Measurements from ENCODE around the gene WDR62. TPM values are rescaled to one million over a fixed set of nuclear protein-coding genes. Genes with fewer than 3 reads are reported as not detected.

WDR62 gene
- total and polyA plus RNA-seq, 4 experiments from 2014 or later = 0.08 to 1.7 (median 1.3) TPM; not detected in 1

DNA sequence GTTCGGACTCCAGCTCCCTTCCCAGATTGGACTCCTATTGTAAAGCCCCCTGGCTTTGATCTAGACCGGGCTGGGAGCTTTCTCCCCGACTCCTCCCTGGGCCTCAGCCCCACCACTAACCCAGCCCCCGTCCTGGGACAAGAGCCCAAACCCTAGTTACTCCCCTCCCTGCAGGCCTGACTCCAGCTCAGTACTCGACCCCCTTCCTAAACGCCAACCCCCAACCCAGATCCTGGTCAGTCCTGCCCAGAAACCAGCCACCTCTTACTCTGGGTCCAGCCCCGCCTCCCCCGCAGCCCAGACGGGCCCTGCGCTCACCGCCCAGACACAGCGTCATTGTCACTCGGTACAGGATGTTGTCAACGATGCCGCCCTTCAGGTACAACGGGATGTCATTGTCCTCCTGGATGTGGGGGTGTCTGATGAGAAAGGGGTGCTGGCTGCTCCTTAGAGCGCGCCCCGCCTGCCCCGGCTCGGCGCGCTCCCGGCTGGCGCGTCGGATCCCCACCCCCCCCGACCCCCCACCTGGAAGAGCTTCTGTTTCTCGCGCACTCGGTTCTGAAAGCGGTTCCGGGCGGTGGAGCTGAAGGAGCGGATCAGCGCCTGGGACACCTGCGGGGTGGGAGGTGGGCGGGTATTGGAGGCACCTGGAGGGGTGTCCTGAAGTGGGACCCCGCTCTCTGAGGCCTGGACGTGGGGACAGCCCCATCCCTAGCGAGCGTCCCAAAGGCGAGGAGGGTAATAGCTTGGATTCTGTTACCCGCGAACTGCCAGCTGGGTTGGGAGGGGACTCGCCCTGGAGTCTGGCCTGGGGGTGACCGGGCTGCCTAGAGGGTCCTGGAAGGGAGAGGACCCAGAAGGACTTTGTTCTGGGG is 96.7 kb downstream of the WDR62 start:
- POLR2A ChIA-PET (ENCODE audit: partially characterized antibody) = interaction anchor here (0.8 kb wide), 1 partner anchor 23 kb away, joined by 3 read pairs; no protein-coding TSS in a partner anchor
- H3K9me3 Mint-ChIP-seq = no peaks in the 10 kb centered on the region
- peaks cover 0 to 8% (median 5%) of the 10 kb centered on the region in 4 donors for H3K4me1 Mint-ChIP-seq
- DNase-seq = no peak
- Histone ChIP-seq H3K36me3 (ENCODE audit: insufficient read depth, low read length) (peaks cover 41% of the 10 kb centered on the region), H3K9me3 (ENCODE audit: control insufficient read depth in 1 of 2, low read length in 2 of 2) (no peaks in the 10 kb centered on the region), H3K4me3 (ENCODE audit: low read length in 2 of 2) (no peak overlapping the region), H3K4me1 (ENCODE audit: insufficient read depth, low read length) (no peaks in the 10 kb centered on the region), H3K27me3 (ENCODE audit: insufficient read depth, low read length) (no peaks in the 10 kb centered on the region), H3K27ac (ENCODE audit: low read depth, low read length) (no peak overlapping the region)
- H3K27me3 Mint-ChIP-seq = no peaks in the 10 kb centered on the region
- no peak overlapping the region for H3K4me3 Mint-ChIP-seq
- CTCF ChIA-PET (ENCODE audit: partially characterized antibody) = interaction anchor here (1.1 to 1.2 kb wide), 2 partner anchors 18 to 24 kb away, joined by 3 to 4 read pairs; no protein-coding TSS in a partner anchor
- no peak overlapping the region for H3K27ac Mint-ChIP-seq
- intact Hi-C loops (cut with micrococcal nuclease) = no loop called here
- H3K36me3 Mint-ChIP-seq = peaks cover 30 to 43% of the 10 kb centered on the region in 2 donors

GRCh38 chr19:36152019-36152351 is 97.3 kb downstream of the WDR62 start:
- ChIA-PET POLR2A (ENCODE audit: partially characterized antibody) (no interaction called here), CTCF (ENCODE audit: partially characterized antibody) (no interaction called here)
- Histone ChIP-seq H3K27me3 (ENCODE audit: insufficient read depth, low read length) (no peaks in the 10 kb centered on the region), H3K36me3 (ENCODE audit: insufficient read depth, low read length) (peaks cover 35% of the 10 kb centered on the region), H3K4me1 (ENCODE audit: insufficient read depth, low read length) (no peaks in the 10 kb centered on the region), H3K27ac (ENCODE audit: low read depth, low read length) (no peak overlapping the region), H3K4me3 (ENCODE audit: low read length in 2 of 2) (no peak overlapping the region), H3K9me3 (ENCODE audit: control insufficient read depth in 1 of 2, low read length in 2 of 2) (no peaks in the 10 kb centered on the region)
- H3K27me3 Mint-ChIP-seq = no peaks in the 10 kb centered on the region
- peaks cover 0 to 8% (median 3%) of the 10 kb centered on the region in 4 donors for H3K4me1 Mint-ChIP-seq
- DNase-seq = no peak
- no peaks in the 10 kb centered on the region for H3K9me3 Mint-ChIP-seq
- no peak overlapping the region for H3K4me3 Mint-ChIP-seq
- no peak overlapping the region for H3K27ac Mint-ChIP-seq
- intact Hi-C loops (cut with micrococcal nuclease) = no loop called here
- H3K36me3 Mint-ChIP-seq = peaks cover 24 to 38% of the 10 kb centered on the region in 2 donors

DNA sequence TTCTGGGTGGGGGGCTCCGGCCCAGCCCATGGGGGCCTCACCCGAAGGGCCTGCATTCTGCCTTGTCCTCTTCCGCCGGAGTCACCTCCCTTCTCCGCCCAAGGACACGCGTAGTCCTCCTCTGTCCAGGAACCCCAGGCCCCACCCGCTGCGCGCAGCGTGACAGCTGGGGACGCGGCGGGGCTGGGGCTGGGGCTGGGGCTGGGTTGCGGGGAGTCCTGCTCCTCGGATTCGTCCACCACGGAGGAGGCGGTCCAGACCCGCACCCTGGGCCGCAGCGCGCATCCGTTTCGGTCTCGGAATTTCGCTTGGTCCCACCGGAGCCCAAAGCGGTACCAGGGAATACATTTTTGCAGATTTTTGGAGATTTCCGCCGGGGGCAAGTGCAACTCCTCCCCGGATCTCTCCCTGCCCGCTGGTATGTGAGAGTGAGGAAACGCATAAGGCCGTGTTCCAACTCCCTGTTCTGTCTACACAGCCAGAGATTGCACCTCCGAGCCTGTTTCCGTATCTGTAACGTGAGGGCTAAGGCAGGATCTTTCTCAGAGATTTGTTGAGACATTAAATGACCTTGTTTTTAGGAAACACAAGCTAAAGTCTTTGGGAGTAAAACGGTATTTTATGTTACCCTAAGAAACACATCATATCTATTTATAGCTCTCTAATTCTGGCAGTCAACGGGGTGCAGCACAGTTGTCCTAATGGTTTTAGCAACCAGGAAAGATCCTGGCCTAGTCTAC is 97.8 kb downstream of the WDR62 start, which contains the start of gene COX7A1:
Gene COX7A1 (minus strand): TSS at position 96 of the 740 bp plus-strand sequence. CDS start 40 bp downstream, at position 56.
- no peak within 1 kb of the TSS for H3K27ac Mint-ChIP-seq

DNA sequence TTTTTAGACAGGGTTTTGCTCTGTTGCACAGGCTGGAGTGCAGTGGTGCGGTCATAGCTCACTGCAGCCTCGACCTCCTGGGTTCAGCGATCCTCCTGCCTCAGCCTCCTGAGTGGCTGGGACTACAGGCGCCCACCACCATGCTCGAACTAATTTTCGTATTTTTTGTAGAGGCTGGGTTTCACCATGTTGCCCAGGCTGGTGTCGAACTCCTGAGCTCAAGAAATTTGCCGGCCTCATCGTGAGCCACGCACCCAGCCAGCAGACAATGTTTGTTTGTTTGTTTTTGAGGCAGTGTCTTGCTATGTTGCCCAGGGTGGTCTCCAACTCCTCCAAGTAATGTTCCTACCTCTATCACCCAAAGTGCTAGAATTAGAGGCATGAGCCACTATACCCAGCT is 98.4 kb downstream of the WDR62 start:
- Mint-ChIP-seq H3K27me3 (no peaks in the 10 kb centered on the region), H3K4me3 (no peak overlapping the region), H3K27ac (no peak overlapping the region), H3K36me3 (peaks cover 18 to 30% of the 10 kb centered on the region in 2 donors), H3K9me3 (no peaks in the 10 kb centered on the region), H3K4me1 (peaks cover 0 to 7% (median 2%) of the 10 kb centered on the region in 4 donors)
- Histone ChIP-seq H3K9me3 (ENCODE audit: control insufficient read depth in 1 of 2, low read length in 2 of 2) (no peaks in the 10 kb centered on the region), H3K27me3 (ENCODE audit: insufficient read depth, low read length) (no peaks in the 10 kb centered on the region), H3K27ac (ENCODE audit: low read depth, low read length) (no peak overlapping the region), H3K36me3 (ENCODE audit: insufficient read depth, low read length) (peaks cover 26% of the 10 kb centered on the region), H3K4me3 (ENCODE audit: low read length in 2 of 2) (no peak overlapping the region), H3K4me1 (ENCODE audit: insufficient read depth, low read length) (no peaks in the 10 kb centered on the region)
- CTCF ChIA-PET (ENCODE audit: partially characterized antibody) = interaction anchor here (1.0 to 1.8 kb wide), 2 partner anchors 10 to 25 kb away, joined by 5 to 7 read pairs; no protein-coding TSS in a partner anchor
- POLR2A ChIA-PET (ENCODE audit: partially characterized antibody) = interaction anchor here (0.6 to 1.2 kb wide), 2 partner anchors 17 to 25 kb away, joined by 3 to 5 read pairs; no protein-coding TSS in a partner anchor
- intact Hi-C loops (cut with micrococcal nuclease) = no loop called here
- no peak for DNase-seq

More for the DNA sequence above, 97.8 kb downstream of the WDR62 start, which contains the start of gene COX7A1:
- Mint-ChIP-seq H3K36me3 (peaks cover 21 to 35% of the 10 kb centered on the region in 2 donors), H3K4me1 (peaks cover 0 to 8% (median under 1%) of the 10 kb centered on the region in 4 donors), H3K27me3 (no peaks in the 10 kb centered on the region), H3K4me3 (no peak within 1 kb of the TSS), H3K9me3 (no peaks in the 10 kb centered on the region)
- Histone ChIP-seq H3K4me1 (ENCODE audit: insufficient read depth, low read length) (no peaks in the 10 kb centered on the region), H3K27me3 (ENCODE audit: insufficient read depth, low read length) (no peaks in the 10 kb centered on the region), H3K9me3 (ENCODE audit: control insufficient read depth in 1 of 2, low read length in 2 of 2) (no peaks in the 10 kb centered on the region), H3K27ac (ENCODE audit: low read depth, low read length) (no peak within 1 kb of the TSS), H3K4me3 (ENCODE audit: low read length in 2 of 2) (no peak within 1 kb of the TSS), H3K36me3 (ENCODE audit: insufficient read depth, low read length) (peaks cover 31% of the 10 kb centered on the region)
- intact Hi-C loops (cut with micrococcal nuclease) = no loop called here
- no peak for DNase-seq
- ChIA-PET CTCF (ENCODE audit: partially characterized antibody) (interaction anchor here (1.0 to 1.8 kb wide), 2 partner anchors 10 to 25 kb away, joined by 5 to 7 read pairs; no protein-coding TSS in a partner anchor), POLR2A (ENCODE audit: partially characterized antibody) (interaction anchor here (0.6 to 1.2 kb wide), 2 partner anchors 17 to 25 kb away, joined by 3 to 5 read pairs; no protein-coding TSS in a partner anchor)

Other genes starting within 250 kb of the WDR62 start
- not detected for gene PRODH2, start 242.1 kb upstream of the WDR62 start, total RNA-seq
- gene PRODH2, start 242.1 kb upstream of the WDR62 start, polyA plus RNA-seq = not detected
- gene NPHS1, start 202.4 kb upstream of the WDR62 start, total RNA-seq = not detected
- not detected for gene NPHS1, start 202.4 kb upstream of the WDR62 start, polyA plus RNA-seq
- gene KIRREL2, start 198.0 kb upstream of the WDR62 start, total RNA-seq = not detected
- gene KIRREL2, start 198.0 kb upstream of the WDR62 start, polyA plus RNA-seq = under 1 TPM in 1 of 2 donors, not detected in 1; 0.08 TPM
- gene APLP1, start 186.3 kb upstream of the WDR62 start, total RNA-seq = not detected
- under 1 TPM in 1 of 2 donors, not detected in 1; 0.70 TPM for gene APLP1, start 186.3 kb upstream of the WDR62 start, polyA plus RNA-seq
- gene NFKBID, start 154.4 kb upstream of the WDR62 start, total RNA-seq = 10 to 100 TPM; 36.6 to 50.0 TPM
- 1 to 10 TPM; 1.3 to 7.1 TPM for gene NFKBID, start 154.4 kb upstream of the WDR62 start, polyA plus RNA-seq
- gene HCST, start 152.4 kb upstream of the WDR62 start, total RNA-seq = 10 to 100 TPM; 66.2 to 75.2 TPM
- gene HCST, start 152.4 kb upstream of the WDR62 start, polyA plus RNA-seq = 100 to 1,000 TPM; 567 to 684 TPM
- gene TYROBP, start 146.6 kb upstream of the WDR62 start, total RNA-seq = 10 to 100 TPM; 12.7 to 17.3 TPM
- 1 to 10 TPM; 2.3 to 2.5 TPM for gene TYROBP, start 146.6 kb upstream of the WDR62 start, polyA plus RNA-seq
- gene LRFN3, start 118.5 kb upstream of the WDR62 start, total RNA-seq = 10 to 100 TPM; 15.7 to 16.3 TPM
- gene LRFN3, start 118.5 kb upstream of the WDR62 start, polyA plus RNA-seq = 1 to 10 TPM in 1 of 2 donors, under 1 TPM in 1; 0.45 to 2.4 TPM
- 10 to 100 TPM; 25.7 to 25.8 TPM for gene SDHAF1, start 59.7 kb upstream of the WDR62 start, total RNA-seq
- gene SDHAF1, start 59.7 kb upstream of the WDR62 start, polyA plus RNA-seq = 10 to 100 TPM; 21.9 to 41.3 TPM
- gene SYNE4, start 46.1 kb upstream of the WDR62 start, total RNA-seq = 1 to 10 TPM; 4.8 to 5.0 TPM
- gene SYNE4, start 46.1 kb upstream of the WDR62 start, polyA plus RNA-seq = under 1 TPM in 1 of 2 donors, not detected in 1; 0.25 TPM
- 10 to 100 TPM; 50.9 to 51.0 TPM for gene ALKBH6, start 40.7 kb upstream of the WDR62 start, total RNA-seq
- gene ALKBH6, start 40.7 kb upstream of the WDR62 start, polyA plus RNA-seq = 10 to 100 TPM; 20.8 to 21.0 TPM
- 1 to 10 TPM; 2.4 TPM for gene CLIP3, start 22.0 kb upstream of the WDR62 start, total RNA-seq
- gene CLIP3, start 22.0 kb upstream of the WDR62 start, polyA plus RNA-seq = 1 to 10 TPM in 1 of 2 donors, under 1 TPM in 1; 0.37 to 1.5 TPM
- 1 to 10 TPM; 5.1 to 7.0 TPM for gene THAP8, start 612 bp upstream of the WDR62 start, total RNA-seq
- gene THAP8, start 612 bp upstream of the WDR62 start, polyA plus RNA-seq = 1 to 10 TPM; 4.0 to 8.6 TPM
- not detected for gene OVOL3, start 56.2 kb downstream of the WDR62 start, total RNA-seq
- not detected for gene OVOL3, start 56.2 kb downstream of the WDR62 start, polyA plus RNA-seq
- gene POLR2I, start 60.0 kb downstream of the WDR62 start, total RNA-seq = 10 to 100 TPM; 52.4 to 55.0 TPM
- 100 to 1,000 TPM; 146 to 163 TPM for gene POLR2I, start 60.0 kb downstream of the WDR62 start, polyA plus RNA-seq
- 100 to 1,000 TPM; 148 TPM for gene TBCB, start 60.6 kb downstream of the WDR62 start, total RNA-seq
- gene TBCB, start 60.6 kb downstream of the WDR62 start, polyA plus RNA-seq = 100 to 1,000 TPM; 256 to 308 TPM
- 100 to 1,000 TPM; 255 to 259 TPM for gene CAPNS1, start 85.2 kb downstream of the WDR62 start, total RNA-seq
- 100 to 1,000 TPM; 123 to 184 TPM for gene CAPNS1, start 85.2 kb downstream of the WDR62 start, polyA plus RNA-seq
- not detected for gene COX7A1, start 97.5 kb downstream of the WDR62 start, total RNA-seq
- gene COX7A1, start 97.5 kb downstream of the WDR62 start, polyA plus RNA-seq = not detected
- gene ZNF565, start 159.8 kb downstream of the WDR62 start, total RNA-seq = 10 to 100 TPM in 1 of 2 experiments, 1 to 10 TPM in 1; 8.4 to 10.9 TPM
- gene ZNF565, start 159.8 kb downstream of the WDR62 start, polyA plus RNA-seq = 1 to 10 TPM in 1 of 2 donors, under 1 TPM in 1; 0.76 to 6.1 TPM
- gene ZNF146, start 160.2 kb downstream of the WDR62 start, total RNA-seq = 10 to 100 TPM; 74.9 to 75.7 TPM
- gene ZNF146, start 160.2 kb downstream of the WDR62 start, polyA plus RNA-seq = 10 to 100 TPM; 39.1 to 84.9 TPM

All from CD4-positive, alpha-beta memory T cell (primary cell).